MV-4-11 (cell line): Measurements from ENCODE around the gene AATF.

Experiments
- DNase-seq: peaks from one replicate; lab custom pipeline; 2025; lab: John Stamatoyannopoulos, UW

Gene AATF

GRCh38 chr17:36941265-36942010, 7.3 kb upstream of the AATF start:
- DNase-seq, result no peak

GRCh38 chr17:36942019-36942599, 6.6 kb upstream of the AATF start:
- DNase-seq, result no peak

GRCh38 chr17:36942631-36943125, 6.1 kb upstream of the AATF start:
- no peak for DNase-seq

GRCh38 chr17:36943250-36944191, 5.2 kb upstream of the AATF start:
- no peak for DNase-seq

- DNase-seq, result no peak
Observed at GRCh38 chr17:36944553-36944952, 4.2 kb upstream of the AATF start.

GRCh38 chr17:36945140-36945539, 3.6 kb upstream of the AATF start:
- DNase-seq, result no peak

GRCh38 chr17:36945959-36946725, 2.6 kb upstream of the AATF start:
- DNase-seq, result no peak

- DNase-seq, result no peak
Observed at GRCh38 chr17:36946726-36947091, 2.0 kb upstream of the AATF start.

- peak; percentile 37 for DNase-seq
Observed at GRCh38 chr17:36947922-36948716, 635 bp upstream of the AATF start.

- DNase-seq, result no peak
Observed at GRCh38 chr17:36949461-36949927, 740 bp downstream of the AATF start.

GRCh38 chr17:36950027-36950426, 1.3 kb downstream of the AATF start:
- no peak for DNase-seq

- DNase-seq, result no peak
Observed at GRCh38 chr17:36951084-36951789, 2.5 kb downstream of the AATF start.

- DNase-seq, result no peak
Observed at GRCh38 chr17:36971508-36971907, 22.8 kb downstream of the AATF start.

- DNase-seq, result no peak
Observed at GRCh38 chr17:36972186-36972700, 23.5 kb downstream of the AATF start.

GRCh38 chr17:36972905-36973304, 24.2 kb downstream of the AATF start:
- no peak for DNase-seq

- DNase-seq, result no peak
Observed at GRCh38 chr17:36975922-36976515, 27.3 kb downstream of the AATF start.

GRCh38 chr17:36977066-36977465, 28.3 kb downstream of the AATF start:
- no peak for DNase-seq

GRCh38 chr17:36977568-36977967, 28.8 kb downstream of the AATF start:
- no peak for DNase-seq

GRCh38 chr17:36978810-36979564, 30.2 kb downstream of the AATF start:
- no peak for DNase-seq
